Mucosa of descending colon (tissue), 3 donors: Measurements from ENCODE around the gene CPA5. TPM values are rescaled to one million over a fixed set of nuclear protein-coding genes. Genes with fewer than 3 reads are reported as not detected.
"Not testable (repeated sequence)": the region's sequence is repeated elsewhere in the genome, so short reads cannot be mapped to it uniquely, and the experiment has no call there.

Experiments
- ATAC-seq: fragments of 200-7000 bp; cut with Tn5 transposase; one replicate; pipeline ENCODE4 v1.9.1; 2020; ENCODE audit warnings: mild to moderate bottlenecking, moderate library complexity
- DNase-seq, 3 donors: peaks; one replicate each; pipeline ENCODE4 v3.0.0-alpha.2; 2020
- H3K36me3 ChIP-seq: fragments of 200-600 bp; one replicate; pipeline ENCODE4 v1.8.0; 2021; ENCODE audit warnings: low read depth, mild to moderate bottlenecking
- H3K4me1 ChIP-seq: fragments of 200-600 bp; one replicate; pipeline ENCODE4 v1.8.0; 2021; ENCODE audit warnings: low read depth, mild to moderate bottlenecking
- H3K4me3 ChIP-seq: fragments of 200-600 bp; one replicate; pipeline ENCODE4 v1.8.0; 2021; ENCODE audit warnings: mild to moderate bottlenecking
- H3K9me3 ChIP-seq: fragments of 200-600 bp; one replicate; pipeline ENCODE4 v1.8.0; 2021; ENCODE audit warnings: mild to moderate bottlenecking
- CTCF ChIP-seq: fragments of 200-600 bp; IDR thresholded peaks from one replicate; pipeline ENCODE4 v1.8.0; 2022; ENCODE audit warnings: antibody characterized with exemption, mild to moderate bottlenecking
- intact Hi-C, 2 donors: fragments of 100-400 bp; cut with DNase I in 1 of 2; cut with micrococcal nuclease in 1 of 2; formaldehyde crosslinking; loops; one replicate each; pipeline versions ENCODE4 v1.11.0 to v1.11.1; 2022; cut with DNase I, micrococcal nuclease
- total RNA-seq, 3 donors: library from RNA; stranded (reverse); fragmentation: NEBNext Ultra II Directional in 2 of 3; extraction: Animal tissue kit (Norgen Biotek cat#: 25700) in 2 of 3; gene quantifications; one replicate each; pipeline versions ENCODE4 v1.2.1 to v1.2.4, GENCODE V29; 2021 to 2023
- donor health status: DM: no; HTN: no; CAD: no; lungs with moderate emphysema.
- donor health status: DM: no; HTN: no; CAD: no.
- donor health status: DM: no; HTN: yes; CAD: no.

The CPA5 gene
- total RNA-seq, 3 donors from 2014 or later, result not detected

DNA sequence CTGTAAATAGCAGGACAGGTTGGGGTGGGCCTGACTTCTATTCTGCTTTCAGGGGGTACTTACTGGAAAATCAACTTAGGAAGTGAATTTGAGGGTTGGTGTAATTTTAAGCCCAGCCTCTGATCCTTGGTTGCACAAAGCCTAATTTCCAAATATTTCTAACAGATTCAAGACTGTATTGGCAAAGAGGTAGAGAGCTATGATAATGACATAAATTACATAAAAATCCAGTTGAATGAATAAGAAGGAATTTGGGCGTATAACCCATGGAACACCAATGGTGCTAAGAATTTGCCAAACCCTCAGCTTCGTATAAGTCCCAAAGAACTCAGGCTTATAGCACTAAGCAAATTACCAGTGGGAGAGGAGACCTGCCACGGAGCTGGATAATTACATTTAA is 39.7 kb upstream of the CPA5 start:
- no peak for ATAC-seq
- H3K9me3 ChIP-seq, result no peaks in the 10 kb centered on the region
- H3K36me3 ChIP-seq, result no peaks in the 10 kb centered on the region
- intact Hi-C loops, result no loop called here
- no peak for DNase-seq
- H3K4me1 ChIP-seq, result no peaks in the 10 kb centered on the region
- no peak for TF ChIP-seq CTCF
- no peak overlapping the region for H3K4me3 ChIP-seq

- Histone ChIP-seq H3K9me3 (no peaks in the 10 kb centered on the region), H3K4me1 (no peaks in the 10 kb centered on the region), H3K4me3 (no peak overlapping the region), H3K36me3 (no peaks in the 10 kb centered on the region)
- no peak for DNase-seq
- TF ChIP-seq CTCF, result no peak
- intact Hi-C loops, result no loop called here
- no peak for ATAC-seq
Observed at GRCh38 chr7:130305433-130306042, 39.1 kb upstream of the CPA5 start.

DNA sequence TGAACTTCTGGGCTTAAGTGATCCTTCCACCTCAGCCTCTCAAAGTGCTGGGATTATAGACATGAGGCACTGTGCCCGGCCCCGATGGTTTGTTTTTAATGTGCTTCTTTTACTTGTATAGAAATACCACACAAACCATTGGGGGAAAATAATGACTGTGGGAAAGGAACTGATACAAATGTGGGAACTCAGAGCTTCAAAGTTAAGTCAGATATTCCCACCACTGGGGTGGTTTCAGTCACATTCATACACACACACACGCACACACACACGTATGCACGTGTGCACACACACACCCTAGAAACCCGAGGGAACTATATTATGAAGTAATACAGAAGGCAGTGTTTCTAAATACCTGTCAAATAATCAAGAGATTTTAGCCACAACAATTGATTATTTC is 34.6 kb upstream of the CPA5 start:
- intact Hi-C loops, result no loop called here
- TF ChIP-seq CTCF, result no peak
- Histone ChIP-seq H3K9me3 (no peaks in the 10 kb centered on the region), H3K4me3 (no peak overlapping the region), H3K4me1 (no peaks in the 10 kb centered on the region), H3K36me3 (no peaks in the 10 kb centered on the region)
- no peak for ATAC-seq
- DNase-seq, result no peak

GRCh38 chr7:130314305-130314704 is 30.3 kb upstream of the CPA5 start:
- TF ChIP-seq CTCF, result no peak
- H3K4me1 ChIP-seq, result no peaks in the 10 kb centered on the region
- no peak overlapping the region for H3K4me3 ChIP-seq
- DNase-seq (no peak), ATAC-seq (no peak)
- H3K9me3 ChIP-seq, result no peaks in the 10 kb centered on the region
- H3K36me3 ChIP-seq, result no peaks in the 10 kb centered on the region
- intact Hi-C loops, result no loop called here

GRCh38 chr7:130319541-130319940 is 25.1 kb upstream of the CPA5 start:
- H3K9me3 ChIP-seq, result no peaks in the 10 kb centered on the region
- TF ChIP-seq CTCF, result no peak
- intact Hi-C loops, result no loop called here
- no peaks in the 10 kb centered on the region for H3K4me1 ChIP-seq
- DNase-seq, result no peak
- H3K4me3 ChIP-seq, result no peak overlapping the region
- no peaks in the 10 kb centered on the region for H3K36me3 ChIP-seq
- ATAC-seq, result no peak

- H3K9me3 ChIP-seq, H3K36me3 ChIP-seq, intact Hi-C loops, H3K4me3 ChIP-seq, ATAC-seq, H3K4me1 ChIP-seq, DNase-seq: not testable (repeated sequence)
Observed at GRCh38 chr7:130321542-130322229, 22.9 kb upstream of the CPA5 start.
